Spinal cord (tissue), 10 donors: ENCODE measurements around the gene PDE4B. TPM values are rescaled to one million over a fixed set of nuclear protein-coding genes. Genes with fewer than 3 reads are reported as not detected.
A peak's percentile ranks its signal among the peaks of the same experiment; 100 is the strongest.

ENCODE experiments used
- DNase-seq, 6 donors: peaks; one replicate each; pipeline versions ENCODE4 v3.0.0 to v3.0.0-alpha.2; 2013 to 2015; ENCODE audit warnings: low spot score in 6 of 6, low read depth in 4 of 6
- H3K27ac ChIP-seq: one replicate; pipeline ENCODE4 v1.5.1; 2013; ENCODE audit warnings: low read depth, low read length, control low read depth
- H3K27me3 ChIP-seq: one replicate; pipeline ENCODE4 v1.6.1; 2013; ENCODE audit warnings: low read length; ENCODE audit not compliant: control insufficient read depth, insufficient read depth
- H3K36me3 ChIP-seq: one replicate; pipeline ENCODE4 v1.6.1; 2013; ENCODE audit warnings: low read length; ENCODE audit not compliant: control insufficient read depth, insufficient read depth
- H3K4me1 ChIP-seq: one replicate; pipeline ENCODE4 v1.6.1; 2013; ENCODE audit warnings: low read length; ENCODE audit not compliant: control insufficient read depth, insufficient read depth
- H3K4me3 ChIP-seq: one replicate; pipeline ENCODE4 v1.5.1; 2013; ENCODE audit warnings: low read depth, low read length, control low read depth
- H3K9me3 ChIP-seq: one replicate; pipeline ENCODE4 v1.6.1; 2013; ENCODE audit warnings: low read length; ENCODE audit not compliant: control insufficient read depth, insufficient read depth
- WGBS: methylation state at CpG from one replicate; pipeline ENCODE4 v1.1.5; 2013; ENCODE audit warnings: missing lambda C conversion rate; ENCODE audit not compliant: insufficient coverage; 5-methylcytosine and 5-hydroxymethylcytosine counted together
- polyA plus RNA-seq, 2 donors: library from polyadenylated mRNA; unstranded; fragments of 120-200 nt; gene quantifications; one replicate each; pipeline ENCODE4 v1.2.1, GENCODE V29; 2013; ENCODE audit not compliant: insufficient read length in 2 of 2
- total RNA-seq, 2 donors: library from RNA; depleted of rRNA in 1 of 2; stranded (reverse); fragments of 120-200 nt in 1 of 2; fragments of >200 nt in 1 of 2; gene quantifications; one replicate each; pipeline versions ENCODE4 v1.2.3 to v1.2.4, GENCODE V29; 2013 to 2014
- donor health status: healthy.

PDE4B gene
- total and polyA plus RNA-seq, 4 donors, result 57.7 to 181 (median 90.7) TPM

- WGBS, result no CpG with 5 or more reads among the region's 1 CpG
Observed at GRCh38 chr1:65804584-65804983, 11.9 kb downstream of the PDE4B start.

GRCh38 chr1:65812065-65812464 lies 19.4 kb downstream of the PDE4B start:
- WGBS, result 40% methylated on average over 1 of the region's 1 CpG
- peaks cover 3% of the 10 kb centered on the region for H3K4me1 ChIP-seq
- no peaks in the 10 kb centered on the region for H3K36me3 ChIP-seq
- no peak overlapping the region for H3K27ac ChIP-seq
- H3K4me3 ChIP-seq, result no peak overlapping the region
- no peaks in the 10 kb centered on the region for H3K9me3 ChIP-seq
- DNase-seq, result peak in 1 of 6 donors; percentile 16
- no peaks in the 10 kb centered on the region for H3K27me3 ChIP-seq

More at GRCh38 chr1:65804584-65804983, 11.9 kb downstream of the PDE4B start:
- no peaks in the 10 kb centered on the region for H3K4me1 ChIP-seq
- no peaks in the 10 kb centered on the region for H3K9me3 ChIP-seq
- no peaks in the 10 kb centered on the region for H3K27me3 ChIP-seq
- H3K36me3 ChIP-seq, result no peaks in the 10 kb centered on the region
- no peak overlapping the region for H3K4me3 ChIP-seq
- no peak overlapping the region for H3K27ac ChIP-seq
- no peak for DNase-seq

GRCh38 chr1:65813956-65814355 lies 21.3 kb downstream of the PDE4B start:
- Histone ChIP-seq H3K36me3 (no peaks in the 10 kb centered on the region), H3K4me1 (peaks cover 3% of the 10 kb centered on the region), H3K27me3 (no peaks in the 10 kb centered on the region), H3K9me3 (no peaks in the 10 kb centered on the region), H3K4me3 (no peak overlapping the region), H3K27ac (no peak overlapping the region)
- 35% methylated on average over 2 of the region's 3 CpGs for WGBS
- peak in 2 of 6 donors; percentile 63 to 78 for DNase-seq

- no peak for DNase-seq
- no peaks in the 10 kb centered on the region for H3K27me3 ChIP-seq
Observed at GRCh38 chr1:65814752-65815151, 22.1 kb downstream of the PDE4B start.

GRCh38 chr1:65817891-65818290 lies 25.2 kb downstream of the PDE4B start:
- H3K27ac ChIP-seq, result no peak overlapping the region
- no peak overlapping the region for H3K4me3 ChIP-seq
- no peaks in the 10 kb centered on the region for H3K36me3 ChIP-seq
- H3K9me3 ChIP-seq, result no peaks in the 10 kb centered on the region
- no peak for DNase-seq
- no peaks in the 10 kb centered on the region for H3K27me3 ChIP-seq
- H3K4me1 ChIP-seq, result peaks cover 3% of the 10 kb centered on the region

More at GRCh38 chr1:65814752-65815151, 22.1 kb downstream of the PDE4B start:
- Histone ChIP-seq H3K4me1 (peaks cover 3% of the 10 kb centered on the region), H3K9me3 (no peaks in the 10 kb centered on the region), H3K27ac (no peak overlapping the region), H3K36me3 (no peaks in the 10 kb centered on the region), H3K4me3 (no peak overlapping the region)
- no CpG with 5 or more reads among the region's 3 CpGs for WGBS

- Histone ChIP-seq H3K4me1 (peaks cover under 1% of the 10 kb centered on the region), H3K27me3 (no peaks in the 10 kb centered on the region), H3K4me3 (no peak overlapping the region), H3K36me3 (no peaks in the 10 kb centered on the region), H3K27ac (no peak overlapping the region), H3K9me3 (no peaks in the 10 kb centered on the region)
- no peak for DNase-seq
- WGBS, result no CpG with 5 or more reads among the region's 1 CpG
Observed at GRCh38 chr1:65818966-65819365, 26.3 kb downstream of the PDE4B start.

- H3K27ac ChIP-seq, result no peak overlapping the region
- no CpG with 5 or more reads among the region's 1 CpG for WGBS
- H3K36me3 ChIP-seq, result no peaks in the 10 kb centered on the region
- no peaks in the 10 kb centered on the region for H3K27me3 ChIP-seq
- no peaks in the 10 kb centered on the region for H3K4me1 ChIP-seq
- no peak overlapping the region for H3K4me3 ChIP-seq
- DNase-seq, result no peak
- H3K9me3 ChIP-seq, result no peaks in the 10 kb centered on the region
Observed at GRCh38 chr1:65820983-65821382, 28.3 kb downstream of the PDE4B start.

GRCh38 chr1:65821386-65821785 lies 28.7 kb downstream of the PDE4B start:
- no peak overlapping the region for H3K4me3 ChIP-seq
- no peaks in the 10 kb centered on the region for H3K4me1 ChIP-seq
- no peaks in the 10 kb centered on the region for H3K27me3 ChIP-seq
- no peak for DNase-seq
- H3K9me3 ChIP-seq, result no peaks in the 10 kb centered on the region
- no peak overlapping the region for H3K27ac ChIP-seq
- H3K36me3 ChIP-seq, result no peaks in the 10 kb centered on the region

- Histone ChIP-seq H3K9me3 (no peaks in the 10 kb centered on the region), H3K4me1 (no peaks in the 10 kb centered on the region), H3K4me3 (no peak overlapping the region), H3K36me3 (no peaks in the 10 kb centered on the region), H3K27me3 (no peaks in the 10 kb centered on the region), H3K27ac (no peak overlapping the region)
- DNase-seq, result no peak
Observed at GRCh38 chr1:65824103-65824502, 31.4 kb downstream of the PDE4B start.

- H3K27ac ChIP-seq, result no peak overlapping the region
- no peaks in the 10 kb centered on the region for H3K27me3 ChIP-seq
- no peak for DNase-seq
- H3K4me1 ChIP-seq, result no peaks in the 10 kb centered on the region
- H3K9me3 ChIP-seq, result no peaks in the 10 kb centered on the region
- H3K36me3 ChIP-seq, result no peaks in the 10 kb centered on the region
- H3K4me3 ChIP-seq, result no peak overlapping the region
- no CpG with 5 or more reads among the region's 1 CpG for WGBS
Observed at GRCh38 chr1:65825741-65826140, 33.0 kb downstream of the PDE4B start.
